ENCODE measurements around the gene ARCN1.

The ARCN1 gene

GRCh38 chr11:118629761-118630661 lies 57.8 kb downstream of the ARCN1 start:
- ChIA-PET CTCF (no interaction called here), POLR2A (no interaction called here)
- DNase-seq (ENCODE audit: extremely low spot score): no peak
- TF ChIP-seq CTCF (IDR thresholded peaks at IDR 0.05; ENCODE audit: control extremely low read depth, extremely low read depth, low read depth, missing control alignments): no peak

DNA sequence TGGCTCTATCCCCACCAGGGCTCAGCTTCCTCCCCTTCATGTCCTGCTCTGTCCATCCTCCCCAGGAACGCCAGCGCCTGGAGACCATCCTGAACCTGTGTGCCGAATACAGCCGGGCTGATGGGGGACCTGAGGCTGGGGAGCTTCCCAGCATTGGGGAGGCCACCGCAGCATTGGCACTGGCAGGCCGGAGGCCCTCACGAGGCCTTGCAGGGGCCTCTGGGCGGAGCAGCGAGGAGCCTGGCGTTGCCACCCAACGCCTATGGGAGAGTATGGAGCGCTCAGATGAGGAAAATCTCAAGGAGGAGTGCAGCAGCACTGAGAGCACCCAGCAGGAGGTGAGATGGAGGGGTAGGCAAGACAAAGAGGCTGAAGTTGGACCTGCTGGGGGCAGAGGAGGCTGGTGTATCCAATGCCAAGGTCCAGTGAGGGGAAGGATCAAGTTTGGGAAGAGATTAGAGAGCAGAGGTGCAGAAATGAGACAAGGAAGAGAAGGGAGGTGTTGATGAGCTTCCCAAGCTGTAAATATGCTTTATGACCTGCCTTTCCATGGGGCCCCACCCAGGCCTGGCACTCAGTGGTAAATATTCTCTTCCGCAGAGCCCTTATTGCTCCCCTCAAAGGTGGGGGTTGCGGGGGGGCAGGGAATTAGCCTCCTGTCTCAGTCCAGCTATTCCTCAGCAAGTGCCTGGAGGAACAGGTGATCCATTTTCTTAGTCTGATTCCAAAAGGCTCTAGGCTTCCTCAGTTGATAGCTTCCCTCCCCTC lies 59.1 kb downstream of the ARCN1 start:
- DNase-seq (ENCODE audit: extremely low spot score): no peak
- ChIA-PET POLR2A (no interaction called here), CTCF (interaction anchor here (0.9 kb wide), 1 partner anchor 10 kb away, joined by 4 read pairs; no protein-coding TSS in a partner anchor)
- TF ChIP-seq CTCF (IDR thresholded peaks at IDR 0.05; ENCODE audit: control extremely low read depth, extremely low read depth, low read depth, missing control alignments): no peak

GRCh38 chr11:118632577-118633318 lies 60.5 kb downstream of the ARCN1 start:
- DNase-seq (ENCODE audit: extremely low spot score): no peak
- ChIA-PET POLR2A (no interaction called here), CTCF (interaction anchor here (0.9 kb wide), 1 partner anchor 12 kb away, joined by 4 read pairs; no protein-coding TSS in a partner anchor)
- TF ChIP-seq CTCF (IDR thresholded peaks at IDR 0.05; ENCODE audit: control extremely low read depth, extremely low read depth, low read depth, missing control alignments): no peak

DNA sequence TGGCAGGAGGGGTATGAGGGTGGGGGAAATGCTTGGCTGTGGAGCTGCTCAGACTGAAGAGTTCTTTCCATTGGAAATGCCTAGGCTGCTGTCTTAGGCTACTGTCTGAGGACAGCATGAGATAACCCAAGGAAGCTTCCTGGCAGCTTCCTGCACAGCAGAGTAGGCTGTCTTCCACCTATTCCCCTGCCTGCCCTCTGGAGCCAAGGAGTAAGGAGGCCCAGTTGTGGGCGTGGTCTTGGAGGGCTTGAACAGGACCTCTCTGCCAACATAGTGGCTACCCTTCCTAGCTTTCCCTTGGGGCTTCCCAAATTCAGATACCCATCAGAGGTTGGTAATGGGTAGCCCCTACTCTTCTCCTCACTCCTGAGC lies 61.1 kb downstream of the ARCN1 start:
- POLR2A ChIA-PET: no interaction called here
- DNase-seq (ENCODE audit: extremely low spot score): no peak
- CTCF ChIA-PET: no interaction called here
- TF ChIP-seq CTCF (IDR thresholded peaks at IDR 0.05; ENCODE audit: control extremely low read depth, extremely low read depth, low read depth, missing control alignments): no peak

DNA sequence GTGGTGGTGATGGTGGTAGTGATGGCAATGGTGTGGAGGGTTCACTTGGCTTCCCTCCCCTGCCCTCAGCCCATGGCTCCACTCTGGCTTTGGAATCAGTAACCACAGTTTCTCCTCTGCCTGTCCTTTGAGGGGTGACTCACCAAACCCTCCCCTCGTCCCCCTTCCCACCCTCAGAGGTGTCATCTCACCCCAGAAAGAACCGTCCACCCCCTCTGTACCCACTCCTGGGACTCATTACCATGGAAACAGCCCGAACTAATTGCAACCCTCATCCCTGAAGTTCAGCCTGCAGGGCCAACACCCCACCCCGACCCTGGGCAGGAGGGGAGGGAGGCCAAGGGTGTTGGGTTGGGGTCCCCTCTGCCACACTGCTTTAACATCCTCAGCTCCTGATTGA lies 61.8 kb downstream of the ARCN1 start:
- no peak for TF ChIP-seq CTCF (IDR thresholded peaks at IDR 0.05; ENCODE audit: control extremely low read depth, extremely low read depth, low read depth, missing control alignments)
- ChIA-PET CTCF (no interaction called here), POLR2A (no interaction called here)
- DNase-seq (ENCODE audit: extremely low spot score): no peak

All from GM10248 (cell line).